SK-N-SH (cell line): ENCODE data around the gene ASCL2. TPM values are rescaled to one million over a fixed set of nuclear protein-coding genes. Genes with fewer than 3 reads are reported as not detected.

Source experiments
- CTCF ChIA-PET: fragments of 300-600, 350-600 bp; formaldehyde crosslinking; extraction: SDS; loops from one replicate; lab custom pipeline; 2021; lab: Yijun Ruan, JAX
- POLR2A ChIA-PET: fragments of 350-600 bp; sonication (Branson Sonifier 250); formaldehyde crosslinking; extraction: SDS; loops from one replicate; lab custom pipeline; 2020; ENCODE audit warnings: antibody characterized with exemption, inconsistent platforms; lab: Yijun Ruan, JAX
- DNase-seq: peaks from one replicate; pipeline ENCODE4 v3.0.0; 2012
- H2AFZ ChIP-seq: fragments of 200-600 bp; sonication (generic); 2 replicates; pipeline ENCODE4 v1.8.1; 2016; ENCODE audit warnings: antibody characterized with exemption, mild to moderate bottlenecking, low read depth
- H3F3A ChIP-seq: fragments of 200-600 bp; sonication (generic); replicated peaks from 2 replicates; pipeline ENCODE3; 2016; ENCODE audit warnings: antibody characterized with exemption, mild to moderate bottlenecking; ENCODE audit not compliant: insufficient read depth
- H3K27ac ChIP-seq, 2 experiments: fragments of 200-500 bp in 1 of 2; fragments of 200-600 bp in 1 of 2; sonication (Bioruptor generic) in 1 of 2; sonication (generic), shearing (Covaris generic) in 1 of 2; 2 replicates each; pipeline versions ENCODE4 v1.5.1 to v1.6.1; 2014 to 2016; ENCODE audit warnings: low read depth in 2 of 2, inconsistent platforms in 1 of 2, low read length in 1 of 2, mild to moderate bottlenecking in 1 of 2, mixed read lengths in 1 of 2
- H3K27me3 ChIP-seq: fragments of 200-600 bp; sonication (generic), shearing (Covaris generic); 2 replicates; pipeline ENCODE4 v1.6.1; 2016; ENCODE audit warnings: mixed run types; ENCODE audit not compliant: insufficient read depth
- H3K36me3 ChIP-seq, 2 experiments: fragments of 200-500 bp in 1 of 2; fragments of 200-600 bp in 1 of 2; sonication (Bioruptor generic) in 1 of 2; sonication (generic) in 1 of 2; replicated peaks in 1 of 2; 2 replicates each; pipeline versions ENCODE3 to v1.5.1; 2014 to 2016; ENCODE audit warnings: low read length in 1 of 2, mild to moderate bottlenecking in 1 of 2; ENCODE audit not compliant: insufficient read depth in 2 of 2, control insufficient read depth in 1 of 2
- H3K4me1 ChIP-seq, 2 experiments: fragments of 200-500 bp in 1 of 2; fragments of 200-600 bp in 1 of 2; sonication (Bioruptor generic) in 1 of 2; sonication (generic), shearing (Covaris generic) in 1 of 2; 2 replicates each; pipeline versions ENCODE4 v1.5.1 to v1.6.1; 2014 to 2016; ENCODE audit warnings: low read depth in 1 of 2, low read length in 1 of 2, mixed run types in 1 of 2; ENCODE audit not compliant: insufficient read depth in 2 of 2, control insufficient read depth in 1 of 2
- H3K4me2 ChIP-seq: fragments of 200-600 bp; sonication (generic), shearing (Covaris generic); 2 replicates; pipeline ENCODE4 v1.6.1; 2017; ENCODE audit warnings: mixed run types
- H3K4me3 ChIP-seq, 2 experiments: fragments of 200-500 bp in 1 of 2; fragments of 200-600 bp in 1 of 2; sonication (Bioruptor generic) in 1 of 2; sonication (generic), shearing (Covaris generic) in 1 of 2; 2 replicates each; pipeline versions ENCODE4 v1.5.1 to v1.8.1; 2014 to 2016; ENCODE audit warnings: low read depth in 2 of 2, inconsistent platforms in 1 of 2, low read length in 1 of 2, mild to moderate bottlenecking in 1 of 2, mixed read lengths in 1 of 2, moderate library complexity in 1 of 2
- H3K79me2 ChIP-seq: fragments of 200-600 bp; sonication (generic); 2 replicates; pipeline ENCODE4 v1.8.1; 2017; ENCODE audit warnings: mild to moderate bottlenecking; ENCODE audit not compliant: insufficient read depth
- H3K9ac ChIP-seq: fragments of 200-600 bp; sonication (generic); 2 replicates; pipeline ENCODE4 v1.6.1; 2017; ENCODE audit warnings: mixed run types
- H3K9me2 ChIP-seq: fragments of 200-600 bp; sonication (generic); 2 replicates; pipeline ENCODE4 v1.6.1; 2017; ENCODE audit warnings: mixed run types
- H3K9me3 ChIP-seq: fragments of 200-600 bp; sonication (generic); 2 replicates; pipeline ENCODE4 v1.6.1; 2017; ENCODE audit warnings: mixed run types, mild to moderate bottlenecking, moderate library complexity
- H4K20me1 ChIP-seq: fragments of 200-600 bp; sonication (generic); 2 replicates; pipeline ENCODE4 v1.6.1; 2017; ENCODE audit warnings: mild to moderate bottlenecking, mixed run types; ENCODE audit not compliant: insufficient read depth
- CHD2 ChIP-seq: fragments of 150-350 bp; IDR thresholded peaks from 2 replicates; pipeline ENCODE4 v1.6.1; 2018; ENCODE audit warnings: low read length; ENCODE audit not compliant: partially characterized antibody
- EZH2phosphoT487 ChIP-seq: fragments of 200-600 bp; sonication (generic); IDR thresholded peaks from 2 replicates; pipeline ENCODE4 v1.6.1; 2017; ENCODE audit warnings: low read depth, mixed run types, mild to moderate bottlenecking, antibody characterized with exemption, moderate library complexity, borderline replicate concordance
- FOXJ3 ChIP-seq: sonication (generic); formaldehyde crosslinking; IDR thresholded peaks from 2 replicates; pipeline ENCODE4 v1.5.1; 2020; ENCODE audit warnings: mild to moderate bottlenecking, missing genetic modification reagents
- FOXM1 ChIP-seq: IDR thresholded peaks from 2 replicates; pipeline ENCODE4 v1.4.0; 2012; ENCODE audit warnings: low read depth, mild to moderate bottlenecking
- GABPA ChIP-seq: IDR thresholded peaks from 2 replicates; pipeline ENCODE4 v1.4.0; 2012; ENCODE audit warnings: low read depth, mild to moderate bottlenecking
- JUND ChIP-seq: IDR thresholded peaks from 2 replicates; pipeline ENCODE4 v1.4.0; 2012
- NFIC ChIP-seq: IDR thresholded peaks from 2 replicates; pipeline ENCODE4 v1.4.0; 2012; ENCODE audit warnings: borderline replicate concordance
- NRF1 ChIP-seq: IDR thresholded peaks from 2 replicates; pipeline ENCODE4 v1.6.1; 2012; ENCODE audit warnings: low read depth, mild to moderate bottlenecking, low read length
- POLR2AphosphoS5 ChIP-seq: IDR thresholded peaks from 2 replicates; pipeline ENCODE4 v1.6.1; 2012; ENCODE audit warnings: low read depth, low read length
- RCOR1 ChIP-seq: fragments of 150-350 bp; IDR thresholded peaks from 2 replicates; pipeline ENCODE4 v1.6.1; 2017; ENCODE audit warnings: antibody characterized with exemption, low read length
- RXRA ChIP-seq: IDR thresholded peaks from 2 replicates; pipeline ENCODE4 v1.4.0; 2012; ENCODE audit warnings: low read depth, mild to moderate bottlenecking, borderline replicate concordance
- SMC3 ChIP-seq: IDR thresholded peaks from 2 replicates; pipeline ENCODE4 v1.6.1; 2012; ENCODE audit warnings: low read depth, low read length, improper control_type of control experiment
- TAF1 ChIP-seq: IDR thresholded peaks from 2 replicates; pipeline ENCODE4 v1.6.1; 2012; ENCODE audit warnings: low read depth, mild to moderate bottlenecking, low read length, moderate library complexity, borderline replicate concordance
- TEAD4 ChIP-seq: IDR thresholded peaks from 2 replicates; pipeline ENCODE4 v1.4.0; 2012; ENCODE audit warnings: mild to moderate bottlenecking, borderline replicate concordance; ENCODE audit not compliant: insufficient read depth
- YY1 ChIP-seq: IDR thresholded peaks from 2 replicates; pipeline ENCODE4 v1.4.0; 2012; ENCODE audit warnings: low read depth, mild to moderate bottlenecking
- WGBS: methylation state at CpG from one replicate; pipeline ENCODE4 v1.1.6; 2017; ENCODE audit warnings: low lambda C conversion rate; 5-methylcytosine and 5-hydroxymethylcytosine counted together
- polyA plus RNA-seq, 3 experiments: library from polyadenylated mRNA; depleted of rRNA; stranded (reverse); fragments of >200 nt; gene quantifications; 2 replicates each; pipeline ENCODE4 v1.2.3, GENCODE V29; 2012
- TF ChIP-seq, protein P1 (sequence below): IDR thresholded peaks from 2 replicates; pipeline ENCODE4 v1.4.0; 2012; ENCODE audit warnings: low read depth

ASCL2 gene
- polyA plus RNA-seq, 1 of the 3 experiments (the other 2 are of a cell fraction): not detected

DNA sequence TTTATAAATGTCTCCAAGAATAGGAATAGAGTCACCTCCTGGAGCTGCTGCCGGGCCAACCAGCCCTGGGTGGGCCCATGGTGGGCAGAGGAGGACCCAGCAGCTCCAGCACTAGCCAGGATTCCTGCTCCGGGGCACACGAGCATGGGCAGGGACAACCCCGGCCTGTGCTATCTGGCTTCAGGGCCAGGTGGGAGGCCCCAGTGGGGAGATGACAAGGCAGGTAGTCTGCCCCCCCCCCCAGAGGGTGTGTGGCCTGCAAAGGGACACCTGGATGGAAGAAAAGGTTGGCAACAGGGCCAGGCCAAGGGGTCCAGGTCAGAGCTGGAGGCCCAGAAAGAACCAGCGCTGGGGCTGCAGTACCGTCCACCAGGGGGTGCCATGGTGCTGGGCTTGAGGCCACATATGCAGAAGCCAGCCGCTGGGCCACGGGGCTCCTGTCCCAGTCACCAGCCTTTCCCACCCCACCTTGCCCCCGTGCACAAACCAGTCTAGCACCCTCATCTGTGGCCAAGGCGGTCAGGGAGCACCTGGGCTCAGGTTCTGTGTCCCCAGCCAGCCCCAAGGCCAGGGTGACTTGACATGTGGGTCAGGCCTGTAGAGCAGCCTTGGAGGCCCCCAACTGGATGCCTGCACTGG, 34.9 kb upstream of the ASCL2 start (continued):
- TF ChIP-seq TAF1 (no peak), RXRA (no peak), RCOR1 (no peak), GABPA (no peak), JUND (no peak), YY1 (no peak), EZH2phosphoT487 (no peak), SMC3 (peak; percentile 97), NRF1 (peak; percentile 28; the same call in 1 of the 2 replicates)

DNA sequence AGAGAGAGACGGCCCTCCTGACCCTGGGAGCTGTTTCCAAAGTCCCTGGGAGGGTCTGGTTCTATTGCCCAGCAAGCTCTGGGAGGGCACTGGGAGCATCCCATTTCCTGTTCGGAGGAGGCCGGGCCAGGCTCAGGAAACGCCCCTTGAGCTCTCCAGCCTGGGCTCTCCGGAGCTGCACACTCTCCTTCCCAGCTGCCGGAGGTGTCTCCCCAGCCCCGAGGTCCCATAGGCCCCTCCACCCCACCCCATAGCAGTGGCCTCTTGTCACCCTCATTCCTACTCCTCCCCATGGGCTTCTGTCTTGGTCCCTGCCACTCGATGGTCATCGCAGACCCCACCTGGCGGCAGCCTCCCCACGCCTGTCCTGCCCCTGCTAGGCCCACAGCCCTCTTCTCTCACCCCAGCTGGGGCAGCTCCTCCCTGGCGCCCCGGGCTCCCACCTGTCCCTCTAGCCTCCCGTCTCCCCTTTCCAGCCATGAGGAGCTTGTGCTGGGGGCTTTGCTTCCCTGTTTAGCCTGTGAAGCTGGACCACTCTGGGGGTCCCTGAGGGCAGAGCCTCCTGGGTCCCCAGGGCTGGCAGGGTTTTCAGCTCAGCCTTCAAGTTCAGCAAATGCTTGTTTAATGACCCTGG, 34.2 kb upstream of the ASCL2 start:
- POLR2A ChIA-PET: interaction anchor here (0.6 to 1.3 kb wide), 7 partner anchors 28 to 119 kb away, joined by 3 to 5 read pairs (median 3); partner anchors contain the start of gene TSSC4
- Histone ChIP-seq H3K4me1 (peaks cover 12 to 48% of the 10 kb centered on the region in 2 experiments; a peak in 3 of 4 replicates), H3K36me3 (no peaks in the 10 kb centered on the region), H4K20me1 (no peaks in the 10 kb centered on the region), H3K4me2 (peak overlapping the region; percentile 72; the same call in 1 of the 2 replicates), H3K9me2 (no peaks in the 10 kb centered on the region), H3K27ac (peak overlapping the region in 1 of 2 experiments; percentile 69; a peak in 1 of 4 replicates), H3K9ac (no peak overlapping the region), H3F3A (peaks cover 4% of the 10 kb centered on the region), H3K4me3 (no peak overlapping the region; a peak in 1 of 4 replicates), H2AFZ (0 out of 2 replicates have a peak overlapping the region, but pooled peaks have one; percentile 68), H3K27me3 (no peaks in the 10 kb centered on the region), H3K79me2 (no peaks in the 10 kb centered on the region), H3K9me3 (no peaks in the 10 kb centered on the region)
- WGBS: 72% methylated on average over 8 of the region's 14 CpGs
- DNase-seq: peak; percentile 38
- CTCF ChIA-PET: interaction anchor here (0.6 to 13.9 kb wide), 42 partner anchors 8 to 846 kb away, joined by 3 to 318 read pairs (median 5); partner anchors contain the start of genes CD81, TH and TSSC4
- TF ChIP-seq NFIC (no peak), GABPA (no peak), SMC3 (no peak), FOXJ3 (CRISPR knock-in tag) (no peak), TEAD4 (no peak), FOXM1 (no peak), POLR2AphosphoS5 (no peak), RCOR1 (no peak), JUND (no peak), CHD2 (no peak), YY1 (no peak)
- TF ChIP-seq, protein P1, sequence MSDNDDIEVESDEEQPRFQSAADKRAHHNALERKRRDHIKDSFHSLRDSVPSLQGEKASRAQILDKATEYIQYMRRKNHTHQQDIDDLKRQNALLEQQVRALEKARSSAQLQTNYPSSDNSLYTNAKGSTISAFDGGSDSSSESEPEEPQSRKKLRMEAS: no peak
